ENCODE measurements around the gene SPEG.
A peak's percentile ranks its signal among the peaks of the same experiment; 100 is the strongest.

Gene SPEG

DNA sequence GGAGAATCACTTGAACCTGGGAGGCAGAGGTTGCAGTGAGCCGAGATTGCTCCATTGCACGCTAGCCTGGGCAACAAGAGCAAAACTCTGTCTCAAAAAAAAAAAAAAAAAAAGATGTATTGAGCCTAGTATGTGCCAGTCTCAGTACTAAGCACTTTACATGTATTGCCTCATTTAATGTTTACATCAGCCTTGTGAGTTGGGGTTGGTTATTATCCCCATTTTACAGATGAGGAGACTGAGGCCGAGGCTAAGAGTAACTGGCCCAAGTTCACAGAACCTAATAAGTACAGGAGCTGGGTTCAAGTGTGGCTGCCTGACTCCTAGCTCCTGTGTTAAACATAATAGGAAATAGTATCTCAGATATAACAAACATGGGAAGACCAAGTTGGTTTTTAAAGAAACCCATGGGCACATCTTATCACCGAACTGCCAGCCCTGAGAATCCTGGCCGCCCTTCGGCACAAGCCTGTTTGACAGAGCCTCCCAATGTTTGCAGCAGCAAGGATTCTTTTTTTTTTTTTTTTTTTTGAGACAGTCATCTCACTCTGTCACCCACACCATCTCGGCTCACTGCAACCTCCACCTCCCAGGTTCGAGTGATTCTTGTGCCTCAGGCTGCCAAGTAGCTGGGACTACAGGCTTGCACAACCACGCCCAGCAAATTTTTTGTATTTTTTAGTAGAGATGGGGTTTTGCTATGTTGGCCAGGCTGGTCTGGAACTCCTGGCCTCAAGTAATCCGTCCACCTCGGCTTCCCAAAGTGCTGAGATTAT lies 39.8 kb downstream of the SPEG start:
- H3K4me3 ChIP-seq (replicated peaks; ENCODE audit: insufficient read depth, low read length): no peak overlapping the region
- DNase-seq (ENCODE audit: low read depth in 1 of 2, low spot score in 1 of 2): no peak
- no peak overlapping the region for H3K27ac ChIP-seq (replicated peaks)
- no peaks in the 10 kb centered on the region for H3K27me3 ChIP-seq (ENCODE audit: insufficient read depth, poor library complexity, severe bottlenecking)
- no peak for TF ChIP-seq GABPA (IDR thresholded peaks at IDR 0.05; ENCODE audit: low read depth)

- H3K4me3 ChIP-seq (replicated peaks; ENCODE audit: insufficient read depth, low read length): no peak overlapping the region
- TF ChIP-seq GABPA (IDR thresholded peaks at IDR 0.05; ENCODE audit: low read depth) (no peak), POLR2AphosphoS5 (IDR thresholded peaks at IDR 0.05; ENCODE audit: low read depth) (no peak), SPI1 (IDR thresholded peaks at IDR 0.05; ENCODE audit: borderline replicate concordance, low read depth) (no peak)
- TF ChIP-seq, protein P1, sequence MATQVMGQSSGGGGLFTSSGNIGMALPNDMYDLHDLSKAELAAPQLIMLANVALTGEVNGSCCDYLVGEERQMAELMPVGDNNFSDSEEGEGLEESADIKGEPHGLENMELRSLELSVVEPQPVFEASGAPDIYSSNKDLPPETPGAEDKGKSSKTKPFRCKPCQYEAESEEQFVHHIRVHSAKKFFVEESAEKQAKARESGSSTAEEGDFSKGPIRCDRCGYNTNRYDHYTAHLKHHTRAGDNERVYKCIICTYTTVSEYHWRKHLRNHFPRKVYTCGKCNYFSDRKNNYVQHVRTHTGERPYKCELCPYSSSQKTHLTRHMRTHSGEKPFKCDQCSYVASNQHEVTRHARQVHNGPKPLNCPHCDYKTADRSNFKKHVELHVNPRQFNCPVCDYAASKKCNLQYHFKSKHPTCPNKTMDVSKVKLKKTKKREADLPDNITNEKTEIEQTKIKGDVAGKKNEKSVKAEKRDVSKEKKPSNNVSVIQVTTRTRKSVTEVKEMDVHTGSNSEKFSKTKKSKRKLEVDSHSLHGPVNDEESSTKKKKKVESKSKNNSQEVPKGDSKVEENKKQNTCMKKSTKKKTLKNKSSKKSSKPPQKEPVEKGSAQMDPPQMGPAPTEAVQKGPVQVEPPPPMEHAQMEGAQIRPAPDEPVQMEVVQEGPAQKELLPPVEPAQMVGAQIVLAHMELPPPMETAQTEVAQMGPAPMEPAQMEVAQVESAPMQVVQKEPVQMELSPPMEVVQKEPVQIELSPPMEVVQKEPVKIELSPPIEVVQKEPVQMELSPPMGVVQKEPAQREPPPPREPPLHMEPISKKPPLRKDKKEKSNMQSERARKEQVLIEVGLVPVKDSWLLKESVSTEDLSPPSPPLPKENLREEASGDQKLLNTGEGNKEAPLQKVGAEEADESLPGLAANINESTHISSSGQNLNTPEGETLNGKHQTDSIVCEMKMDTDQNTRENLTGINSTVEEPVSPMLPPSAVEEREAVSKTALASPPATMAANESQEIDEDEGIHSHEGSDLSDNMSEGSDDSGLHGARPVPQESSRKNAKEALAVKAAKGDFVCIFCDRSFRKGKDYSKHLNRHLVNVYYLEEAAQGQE (IDR thresholded peaks at IDR 0.05; ENCODE audit: insufficient replicate concordance, low read depth): no peak
- TF ChIP-seq, protein P2, sequence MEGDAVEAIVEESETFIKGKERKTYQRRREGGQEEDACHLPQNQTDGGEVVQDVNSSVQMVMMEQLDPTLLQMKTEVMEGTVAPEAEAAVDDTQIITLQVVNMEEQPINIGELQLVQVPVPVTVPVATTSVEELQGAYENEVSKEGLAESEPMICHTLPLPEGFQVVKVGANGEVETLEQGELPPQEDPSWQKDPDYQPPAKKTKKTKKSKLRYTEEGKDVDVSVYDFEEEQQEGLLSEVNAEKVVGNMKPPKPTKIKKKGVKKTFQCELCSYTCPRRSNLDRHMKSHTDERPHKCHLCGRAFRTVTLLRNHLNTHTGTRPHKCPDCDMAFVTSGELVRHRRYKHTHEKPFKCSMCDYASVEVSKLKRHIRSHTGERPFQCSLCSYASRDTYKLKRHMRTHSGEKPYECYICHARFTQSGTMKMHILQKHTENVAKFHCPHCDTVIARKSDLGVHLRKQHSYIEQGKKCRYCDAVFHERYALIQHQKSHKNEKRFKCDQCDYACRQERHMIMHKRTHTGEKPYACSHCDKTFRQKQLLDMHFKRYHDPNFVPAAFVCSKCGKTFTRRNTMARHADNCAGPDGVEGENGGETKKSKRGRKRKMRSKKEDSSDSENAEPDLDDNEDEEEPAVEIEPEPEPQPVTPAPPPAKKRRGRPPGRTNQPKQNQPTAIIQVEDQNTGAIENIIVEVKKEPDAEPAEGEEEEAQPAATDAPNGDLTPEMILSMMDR (IDR thresholded peaks at IDR 0.05; ENCODE audit: insufficient read depth, low read length): no peak
- H3K27me3 ChIP-seq (ENCODE audit: insufficient read depth, poor library complexity, severe bottlenecking): no peaks in the 10 kb centered on the region
- DNase-seq (ENCODE audit: low read depth in 1 of 2, low spot score in 1 of 2): no peak
- H3K27ac ChIP-seq (replicated peaks): no peak overlapping the region
Observed at GRCh38 chr2:219475278-219475677, 40.6 kb downstream of the SPEG start.

DNA sequence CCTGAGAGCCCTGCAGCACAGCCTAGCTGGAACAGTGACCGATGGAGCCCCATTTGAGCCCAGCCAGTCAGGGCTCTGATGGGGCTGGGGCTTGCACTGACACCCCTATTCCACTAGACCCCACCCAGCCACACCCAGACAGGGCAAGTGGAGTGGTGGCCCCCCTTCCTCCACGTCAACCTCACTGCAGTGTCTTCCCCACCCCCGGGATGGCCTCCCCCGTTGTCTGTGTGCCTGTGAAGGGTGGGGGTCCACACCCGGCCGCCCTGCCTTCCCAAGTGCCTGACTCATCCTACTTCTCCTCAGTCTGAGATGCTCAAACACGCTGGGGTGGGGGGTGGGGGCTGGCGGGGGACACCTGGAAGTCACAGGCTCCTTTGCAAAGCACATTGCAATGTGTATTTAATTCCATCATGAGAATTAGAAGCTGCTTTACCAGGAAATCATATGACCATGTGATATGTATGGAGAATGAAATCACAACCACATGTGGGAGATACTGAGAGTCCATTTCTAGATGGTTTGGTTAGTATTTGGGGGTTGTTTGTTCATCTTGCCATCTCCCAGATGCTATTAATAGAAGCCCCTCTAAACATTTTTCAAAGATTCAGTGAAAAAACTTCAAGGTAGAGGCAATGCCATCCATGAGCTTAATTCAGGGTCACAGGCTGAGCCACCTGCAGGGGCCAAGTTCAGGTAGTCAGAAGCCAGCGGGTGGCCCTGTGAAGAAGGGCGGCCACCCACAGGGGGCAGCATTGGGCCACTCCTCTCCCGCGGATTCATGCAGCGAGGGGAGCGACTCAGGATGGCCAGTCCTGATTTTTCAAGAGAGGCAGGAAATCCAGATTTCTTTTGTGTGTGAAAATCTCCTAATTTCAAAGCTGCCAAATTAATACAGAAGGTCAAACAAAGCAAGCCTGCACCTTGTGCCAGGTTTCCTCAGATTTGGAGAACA lies 41.3 kb downstream of the SPEG start:
- TF ChIP-seq, protein P2 (IDR thresholded peaks at IDR 0.05; ENCODE audit: insufficient read depth, low read length): peak; percentile 69
- no peak for TF ChIP-seq SPI1 (IDR thresholded peaks at IDR 0.05; ENCODE audit: borderline replicate concordance, low read depth)
- H3K4me3 ChIP-seq (replicated peaks; ENCODE audit: insufficient read depth, low read length): no peak overlapping the region

DNA sequence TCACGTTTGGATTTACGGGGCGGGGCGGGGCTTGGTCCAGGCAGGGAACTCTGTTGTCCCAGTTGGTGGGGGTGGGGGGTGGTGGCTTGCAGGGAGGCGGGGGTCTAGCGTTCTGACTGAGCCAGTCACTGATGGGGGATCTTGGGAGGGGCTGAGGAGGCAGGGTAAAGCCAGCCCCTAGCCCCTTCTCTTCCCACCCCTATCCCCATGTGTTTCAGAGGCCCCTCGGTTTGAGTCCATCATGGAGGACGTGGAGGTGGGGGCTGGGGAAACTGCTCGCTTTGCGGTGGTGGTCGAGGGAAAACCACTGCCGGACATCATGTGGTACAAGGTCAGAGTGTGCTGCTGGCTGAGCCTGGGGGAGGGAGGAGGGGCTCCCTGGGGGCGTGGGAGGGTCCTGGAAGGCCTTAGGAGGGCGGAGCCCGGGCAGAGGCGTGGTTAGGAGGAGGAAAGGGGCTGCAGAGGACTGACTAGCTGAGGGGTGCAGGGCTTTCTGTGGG lies 42.1 kb downstream of the SPEG start:
- Histone ChIP-seq H3K27ac (replicated peaks) (no peak overlapping the region), H3K27me3 (ENCODE audit: insufficient read depth, poor library complexity, severe bottlenecking) (peaks cover 2% of the 10 kb centered on the region), H3K4me3 (replicated peaks; ENCODE audit: insufficient read depth, low read length) (no peak overlapping the region)
- TF ChIP-seq, protein P2 (IDR thresholded peaks at IDR 0.05; ENCODE audit: insufficient read depth, low read length): no peak
- TF ChIP-seq POLR2AphosphoS5 (IDR thresholded peaks at IDR 0.05; ENCODE audit: low read depth) (no peak), GABPA (IDR thresholded peaks at IDR 0.05; ENCODE audit: low read depth) (no peak), SPI1 (IDR thresholded peaks at IDR 0.05; ENCODE audit: borderline replicate concordance, low read depth) (no peak)
- TF ChIP-seq, protein P1 (IDR thresholded peaks at IDR 0.05; ENCODE audit: insufficient replicate concordance, low read depth): no peak
- no peak for DNase-seq (ENCODE audit: low read depth in 1 of 2, low spot score in 1 of 2)

More for the DNA sequence above, 41.3 kb downstream of the SPEG start:
- Histone ChIP-seq H3K27ac (replicated peaks) (no peak overlapping the region), H3K27me3 (ENCODE audit: insufficient read depth, poor library complexity, severe bottlenecking) (no peaks in the 10 kb centered on the region)
- peak; percentile 38 to 43 for DNase-seq (ENCODE audit: low read depth in 1 of 2, low spot score in 1 of 2)
